ENCODE data around the gene COL20A1.

COL20A1 gene

DNA sequence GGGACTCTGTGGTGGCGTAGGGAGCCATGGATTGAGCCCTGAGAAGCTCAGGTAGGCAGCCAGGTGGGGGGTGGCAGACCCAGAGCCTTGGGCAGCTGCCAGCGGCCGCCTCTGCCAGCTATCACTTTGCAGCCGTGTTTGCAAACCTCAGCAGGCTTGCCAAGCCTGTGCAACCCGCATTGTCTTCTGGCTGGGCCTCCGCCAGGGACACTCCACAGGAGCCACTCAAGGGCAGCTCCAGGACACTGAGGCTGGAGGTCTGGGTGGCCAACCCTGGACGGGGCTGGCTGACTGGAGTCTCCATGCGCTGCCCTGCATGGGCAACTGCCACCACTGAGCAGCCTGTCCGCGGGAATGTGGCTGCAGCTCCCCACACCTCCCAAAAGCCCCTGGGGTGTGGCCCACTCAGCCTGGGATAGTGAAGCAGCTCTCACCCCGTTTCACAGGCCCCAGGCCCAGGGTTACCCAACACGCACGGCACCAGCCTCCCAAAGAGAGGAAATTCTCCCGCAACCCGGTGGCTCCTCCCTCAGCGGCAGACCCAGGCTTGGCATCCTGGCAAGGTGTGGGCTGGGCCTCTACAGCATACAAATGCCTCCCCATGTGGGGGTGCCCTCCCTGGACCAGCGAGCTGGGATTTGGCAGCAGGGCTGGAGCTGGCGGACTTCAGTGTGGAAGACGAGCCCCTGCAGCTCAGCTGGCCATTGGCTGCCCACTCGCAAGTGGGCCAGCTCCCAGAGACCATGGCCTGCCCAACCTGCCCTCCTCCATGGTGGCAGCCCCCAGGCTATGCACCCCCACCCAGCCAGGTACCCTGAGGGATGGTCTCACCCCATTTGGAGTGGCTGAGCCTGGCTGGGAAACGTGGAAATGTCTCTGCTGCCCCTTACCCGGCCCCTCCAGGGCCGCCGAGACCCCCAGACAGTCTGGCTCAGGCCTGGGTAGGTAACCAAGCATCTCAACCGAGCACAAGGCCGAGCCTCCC lies 65.2 kb downstream of the COL20A1 start:
- ChIA-PET POLR2A (no interaction called here), CTCF (interaction anchor here (1.7 to 1.9 kb wide), 2 partner anchors 23 kb away, joined by 7 to 8 read pairs; no protein-coding TSS in a partner anchor)
- TF ChIP-seq, protein P1, sequence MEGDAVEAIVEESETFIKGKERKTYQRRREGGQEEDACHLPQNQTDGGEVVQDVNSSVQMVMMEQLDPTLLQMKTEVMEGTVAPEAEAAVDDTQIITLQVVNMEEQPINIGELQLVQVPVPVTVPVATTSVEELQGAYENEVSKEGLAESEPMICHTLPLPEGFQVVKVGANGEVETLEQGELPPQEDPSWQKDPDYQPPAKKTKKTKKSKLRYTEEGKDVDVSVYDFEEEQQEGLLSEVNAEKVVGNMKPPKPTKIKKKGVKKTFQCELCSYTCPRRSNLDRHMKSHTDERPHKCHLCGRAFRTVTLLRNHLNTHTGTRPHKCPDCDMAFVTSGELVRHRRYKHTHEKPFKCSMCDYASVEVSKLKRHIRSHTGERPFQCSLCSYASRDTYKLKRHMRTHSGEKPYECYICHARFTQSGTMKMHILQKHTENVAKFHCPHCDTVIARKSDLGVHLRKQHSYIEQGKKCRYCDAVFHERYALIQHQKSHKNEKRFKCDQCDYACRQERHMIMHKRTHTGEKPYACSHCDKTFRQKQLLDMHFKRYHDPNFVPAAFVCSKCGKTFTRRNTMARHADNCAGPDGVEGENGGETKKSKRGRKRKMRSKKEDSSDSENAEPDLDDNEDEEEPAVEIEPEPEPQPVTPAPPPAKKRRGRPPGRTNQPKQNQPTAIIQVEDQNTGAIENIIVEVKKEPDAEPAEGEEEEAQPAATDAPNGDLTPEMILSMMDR (IDR thresholded peaks at IDR 0.05; ENCODE audit: control extremely low read depth, extremely low read depth, low read depth, missing control alignments): no peak
- no peak for DNase-seq (ENCODE audit: extremely low spot score)

- no peak for DNase-seq (ENCODE audit: extremely low spot score)
- CTCF ChIA-PET: interaction anchor here (1.7 kb wide), 1 partner anchor 22 kb away, joined by 8 read pairs; no protein-coding TSS in a partner anchor
- POLR2A ChIA-PET: no interaction called here
- TF ChIP-seq, protein P1 (IDR thresholded peaks at IDR 0.05; ENCODE audit: control extremely low read depth, extremely low read depth, low read depth, missing control alignments): no peak
Measured at GRCh38 chr20:63359164-63359934, 66.4 kb downstream of the COL20A1 start.

DNA sequence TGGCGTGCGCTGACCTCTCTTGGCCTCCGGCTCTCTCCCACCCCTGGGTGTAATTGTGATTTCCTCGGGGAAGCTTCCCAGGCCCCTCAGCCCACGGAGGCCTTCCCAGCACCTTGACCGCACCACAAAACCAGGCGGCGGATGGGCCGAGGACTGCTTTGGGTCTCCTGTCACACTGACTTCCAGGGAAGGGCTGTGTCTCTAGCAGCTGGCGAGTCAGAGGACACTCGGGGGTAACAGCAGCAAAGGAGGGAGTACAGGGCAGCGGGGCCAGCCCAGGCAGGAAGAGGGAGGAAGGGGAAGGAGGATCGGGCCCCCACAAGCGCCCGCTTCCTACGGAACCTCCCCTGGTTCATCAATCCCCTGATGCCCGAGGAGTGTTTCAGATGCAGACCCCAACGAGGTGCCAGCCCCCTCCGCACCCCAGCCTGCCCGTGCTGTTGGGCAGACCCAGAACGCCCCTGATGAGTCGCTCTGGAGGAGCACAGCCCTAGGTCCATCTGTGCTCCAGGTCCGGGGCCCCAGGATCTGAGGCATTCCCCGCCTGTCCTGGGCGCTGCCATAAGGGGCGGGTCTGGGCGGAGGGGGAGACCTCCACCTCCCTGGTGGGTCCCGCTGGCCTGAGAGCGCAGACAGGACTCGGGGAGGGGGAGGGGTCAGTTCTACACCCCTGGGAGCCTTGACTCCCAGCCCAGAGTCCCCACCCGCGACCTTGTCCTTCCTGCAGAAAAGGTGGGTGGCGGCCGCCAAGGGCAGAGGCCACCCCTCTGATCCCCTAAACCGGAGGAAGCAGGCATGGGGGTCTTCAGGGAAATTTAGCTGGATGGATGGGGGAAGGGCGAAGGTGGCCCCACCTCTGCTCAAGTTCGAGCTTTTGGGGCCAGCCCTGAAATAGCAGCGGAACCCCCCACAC lies 67.2 kb downstream of the COL20A1 start:
- POLR2A ChIA-PET: no interaction called here
- CTCF ChIA-PET: interaction anchor here (1.7 kb wide), 1 partner anchor 21 kb away, joined by 8 read pairs; no protein-coding TSS in a partner anchor
- TF ChIP-seq, protein P1 (IDR thresholded peaks at IDR 0.05; ENCODE audit: control extremely low read depth, extremely low read depth, low read depth, missing control alignments): no peak
- no peak for DNase-seq (ENCODE audit: extremely low spot score)

GRCh38 chr20:63360850-63361518 lies 68.0 kb downstream of the COL20A1 start, which contains the start of gene CHRNA4:
Gene CHRNA4 (minus strand): TSS chr20:63361349. CDS start chr20:63361165, 184 bp downstream.
- CTCF ChIA-PET: no interaction called here
- TF ChIP-seq, protein P1 (IDR thresholded peaks at IDR 0.05; ENCODE audit: control extremely low read depth, extremely low read depth, low read depth, missing control alignments): no peak
- POLR2A ChIA-PET: no interaction called here
- no peak for DNase-seq (ENCODE audit: extremely low spot score)

- no peak for DNase-seq (ENCODE audit: extremely low spot score)
- TF ChIP-seq, protein P1 (IDR thresholded peaks at IDR 0.05; ENCODE audit: control extremely low read depth, extremely low read depth, low read depth, missing control alignments): no peak
- ChIA-PET CTCF (no interaction called here), POLR2A (no interaction called here)
Measured at GRCh38 chr20:63361519-63362435, 68.8 kb downstream of the COL20A1 start.
